ENCODE measurements around the gene RASSF1. TPM values are rescaled to one million over a fixed set of nuclear protein-coding genes. Genes with fewer than 3 reads are reported as not detected.

RASSF1 gene
- total RNA-seq, 1 experiment from 2014 or later: 15.9 TPM

DNA sequence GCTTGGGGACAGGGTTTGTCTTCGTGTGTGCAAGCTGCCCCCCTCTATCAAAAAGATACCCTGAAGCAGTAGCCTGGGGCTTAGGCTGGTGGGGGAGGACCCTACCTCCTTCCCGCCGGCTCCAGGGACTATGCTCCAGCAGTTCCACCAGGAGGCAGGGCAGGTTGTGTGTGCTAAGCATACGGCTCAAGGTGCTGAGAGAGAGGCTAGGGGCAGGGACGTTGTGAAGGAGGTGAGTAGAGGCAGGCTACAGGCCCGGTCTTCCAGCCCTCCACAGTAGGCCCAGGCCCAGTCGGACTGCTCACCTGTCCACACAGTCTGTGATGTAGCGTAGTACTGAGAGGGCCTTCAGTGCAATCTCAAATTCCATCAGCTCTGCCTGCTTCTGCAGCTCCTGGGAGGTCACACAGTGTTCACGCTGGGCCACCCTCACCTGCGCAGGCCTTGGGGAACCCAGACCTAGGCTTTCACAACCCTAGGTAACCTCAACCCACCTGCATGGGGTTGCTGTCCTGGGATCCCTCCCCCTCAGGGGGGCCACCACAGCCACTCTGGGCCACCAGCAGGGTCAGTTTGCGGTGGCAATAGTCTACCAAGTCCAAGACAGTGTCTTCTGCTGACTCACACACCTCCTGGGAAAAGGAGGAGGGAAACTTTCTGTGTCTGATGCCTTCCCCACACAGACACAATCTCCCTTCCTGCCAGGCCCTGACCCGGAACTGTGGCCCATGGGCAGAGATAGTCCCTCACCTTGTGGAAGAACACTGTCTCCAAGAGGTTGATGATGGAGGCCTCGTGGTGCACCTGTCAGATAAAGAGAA is 2.4 kb upstream of the RASSF1 start:
- H3K4me3 ChIP-seq: no peak overlapping the region
- no peak overlapping the region for H2AFZ ChIP-seq
- H3K27me3 ChIP-seq (ENCODE audit: insufficient read depth, low read depth): no peaks in the 10 kb centered on the region
- ChIA-PET POLR2A (ENCODE audit: unreplicated experiment) (no interaction called here), CTCF (no interaction called here)
- DNase-seq: no peak
- no peak for TF ChIP-seq CTCF (conservative IDR thresholded peaks at IDR 0.05)
- no peak for TF ChIP-seq EZH2 (IDR thresholded peaks at IDR 0.05; ENCODE audit: low read depth)
- H3K4me1 ChIP-seq (replicated peaks; ENCODE audit: insufficient read depth): peaks cover 9% of the 10 kb centered on the region; the same call in 1 of the 2 replicates
- no peaks in the 10 kb centered on the region for H3K79me2 ChIP-seq (ENCODE audit: low read depth)
- no peaks in the 10 kb centered on the region for H3K9me2 ChIP-seq (ENCODE audit: insufficient read depth)
- H3K4me2 ChIP-seq: no peak overlapping the region
- H3F3A ChIP-seq (ENCODE audit: insufficient read depth, low read depth): peaks cover 12% of the 10 kb centered on the region; the same call in 1 of the 2 replicates
- no peaks in the 10 kb centered on the region for H3K36me3 ChIP-seq (ENCODE audit: low read depth)
- H4K20me1 ChIP-seq (ENCODE audit: insufficient read depth): no peaks in the 10 kb centered on the region
- intact Hi-C loops (cut with micrococcal nuclease; ENCODE audit: unreplicated experiment): no loop called here
- no TSS peak for BruUV-seq (replicated peaks)
- H3K27ac ChIP-seq: no peak overlapping the region
- H3K9me3 ChIP-seq (ENCODE audit: insufficient read depth, low read depth): no peaks in the 10 kb centered on the region

DNA sequence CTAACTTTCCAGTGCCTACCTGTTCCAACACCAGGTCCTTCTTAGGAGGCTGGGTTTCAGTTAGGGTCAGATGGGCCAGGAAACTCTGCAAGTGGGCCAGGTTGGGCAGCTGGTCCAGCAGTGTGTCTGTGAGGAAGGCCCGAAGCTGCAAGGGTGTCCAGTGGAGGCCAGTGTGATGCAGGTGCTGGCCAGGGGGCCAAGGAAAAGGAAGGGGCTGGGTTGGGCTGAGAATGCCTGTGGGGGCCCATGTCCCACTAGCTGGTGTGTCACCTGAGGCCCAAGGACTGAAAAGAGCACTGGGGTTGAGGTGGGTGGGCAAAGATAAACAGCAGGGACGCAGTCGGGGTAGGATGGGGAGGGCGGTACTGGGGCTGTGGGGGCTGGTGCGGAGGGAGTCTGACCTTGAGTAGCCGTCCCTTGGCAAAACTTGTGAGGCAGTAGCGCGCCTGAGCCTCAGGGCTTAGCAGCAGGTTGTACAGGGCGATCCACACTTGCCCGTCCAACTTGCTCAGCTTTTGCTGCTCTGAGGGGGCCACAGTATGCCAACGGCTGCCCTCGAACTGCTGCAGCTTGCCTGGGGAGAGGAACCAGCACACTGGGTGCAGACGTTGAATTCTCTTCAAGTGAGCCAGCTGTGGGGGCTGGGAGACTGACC is 1.5 kb upstream of the RASSF1 start:
- Histone ChIP-seq H3K9me3 (ENCODE audit: insufficient read depth, low read depth) (no peaks in the 10 kb centered on the region), H4K20me1 (ENCODE audit: insufficient read depth) (no peaks in the 10 kb centered on the region), H3K27me3 (ENCODE audit: insufficient read depth, low read depth) (no peaks in the 10 kb centered on the region), H3K4me3 (no peak overlapping the region), H3K4me1 (replicated peaks; ENCODE audit: insufficient read depth) (peaks cover 9% of the 10 kb centered on the region; the same call in 1 of the 2 replicates), H3F3A (ENCODE audit: insufficient read depth, low read depth) (peaks cover 11% of the 10 kb centered on the region; the same call in 1 of the 2 replicates), H3K79me2 (ENCODE audit: low read depth) (no peaks in the 10 kb centered on the region; the same call in 1 of the 2 replicates), H3K27ac (no peak overlapping the region), H3K36me3 (ENCODE audit: low read depth) (no peaks in the 10 kb centered on the region), H3K9me2 (ENCODE audit: insufficient read depth) (no peaks in the 10 kb centered on the region), H2AFZ (no peak overlapping the region), H3K4me2 (no peak overlapping the region)
- BruUV-seq (replicated peaks): no TSS peak
- intact Hi-C loops (cut with micrococcal nuclease; ENCODE audit: unreplicated experiment): no loop called here
- CTCF ChIA-PET: no interaction called here
- no peak for DNase-seq
- TF ChIP-seq EZH2 (IDR thresholded peaks at IDR 0.05; ENCODE audit: low read depth) (no peak), CTCF (conservative IDR thresholded peaks at IDR 0.05) (no peak)
- POLR2A ChIA-PET (ENCODE audit: unreplicated experiment): no interaction called here

GRCh38 chr3:50341537-50341936 is 901 bp upstream of the RASSF1 start:
- DNase-seq: no peak

More at GRCh38 chr3:50341537-50341936, 901 bp upstream of the RASSF1 start:
- H3K4me3 ChIP-seq: no peak overlapping the region
- H3K4me1 ChIP-seq (replicated peaks; ENCODE audit: insufficient read depth): peaks cover 9% of the 10 kb centered on the region; the same call in 1 of the 2 replicates
- H4K20me1 ChIP-seq (ENCODE audit: insufficient read depth): no peaks in the 10 kb centered on the region
- H3K36me3 ChIP-seq (ENCODE audit: low read depth): no peaks in the 10 kb centered on the region
- CTCF ChIA-PET: no interaction called here
- peaks cover 6% of the 10 kb centered on the region for H3K79me2 ChIP-seq (ENCODE audit: low read depth)
- H2AFZ ChIP-seq: no peak overlapping the region
- H3K27me3 ChIP-seq (ENCODE audit: insufficient read depth, low read depth): no peaks in the 10 kb centered on the region
- H3F3A ChIP-seq (ENCODE audit: insufficient read depth, low read depth): peaks cover 17% of the 10 kb centered on the region; the same call in 1 of the 2 replicates
- POLR2A ChIA-PET (ENCODE audit: unreplicated experiment): no interaction called here
- H3K9me2 ChIP-seq (ENCODE audit: insufficient read depth): no peaks in the 10 kb centered on the region
- no peak overlapping the region for H3K27ac ChIP-seq
- TF ChIP-seq EZH2 (IDR thresholded peaks at IDR 0.05; ENCODE audit: low read depth) (no peak), CTCF (conservative IDR thresholded peaks at IDR 0.05) (no peak)
- no peak overlapping the region for H3K4me2 ChIP-seq
- BruUV-seq (replicated peaks): no TSS peak
- no peaks in the 10 kb centered on the region for H3K9me3 ChIP-seq (ENCODE audit: insufficient read depth, low read depth)
- intact Hi-C loops (cut with micrococcal nuclease; ENCODE audit: unreplicated experiment): no loop called here

Measured in PC-9 (cell line).